ENCODE measurements around the gene OAS2.
"Not testable (repeated sequence)": the region's sequence is repeated elsewhere in the genome, so short reads cannot be mapped to it uniquely, and the experiment has no call there.

GRCh38 chr12:112988823-112989385, 10.6 kb downstream of the OAS2 start:
- TF ChIP-seq CTCF (conservative IDR thresholded peaks at IDR 0.05 in 1 of 2, IDR thresholded peaks at IDR 0.05 in 1 of 2; ENCODE audit: low read depth in 1 of 2, low read length in 2 of 2); EZH2 (IDR thresholded peaks at IDR 0.05; ENCODE audit: low read length, missing control alignments): not testable (repeated sequence)

All from fibroblast of lung (primary cell).